ENCODE data around the gene SEMA5A.

DNA sequence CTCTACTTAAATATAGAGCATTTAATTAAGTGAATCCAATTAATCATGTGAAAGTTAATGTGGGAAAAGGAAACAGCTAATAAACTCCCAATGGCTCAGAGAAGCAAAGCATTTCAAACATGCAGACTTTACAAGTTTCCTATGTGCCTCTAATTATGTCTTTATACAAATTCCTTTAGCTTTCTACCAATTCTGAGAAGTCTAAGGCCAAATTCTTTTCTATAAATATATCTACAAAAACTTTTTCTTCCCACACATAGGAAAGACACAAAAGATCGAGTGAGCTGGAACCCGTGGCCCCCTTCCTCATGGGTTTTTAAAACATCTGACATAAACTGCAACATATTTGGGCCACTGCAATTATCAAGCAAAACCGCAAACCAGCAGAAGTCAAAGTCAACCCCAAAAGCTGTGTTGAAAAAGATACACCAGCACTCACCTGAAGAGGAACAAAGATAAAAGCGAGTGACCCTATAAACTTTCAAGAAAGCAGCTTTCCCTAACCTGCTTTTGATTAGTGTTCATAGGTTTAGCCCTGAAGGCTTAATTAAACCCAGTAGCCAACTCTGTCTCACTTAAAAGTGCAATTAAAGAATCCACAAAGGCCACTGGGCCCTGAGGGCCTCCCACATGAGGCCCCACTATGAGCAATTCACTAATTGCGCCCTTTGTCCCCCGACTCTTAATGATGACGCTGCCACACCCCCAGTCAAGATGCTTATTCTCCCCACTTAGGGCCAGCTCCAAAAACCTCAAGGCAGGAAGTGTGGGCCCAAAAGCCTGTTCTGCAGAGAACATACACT is 12.1 kb downstream of the SEMA5A start:
- TF ChIP-seq HMGA2 (CRISPR knock-in tag; IDR thresholded peaks at IDR 0.05), result no peak
- TF ChIP-seq, protein P1, sequence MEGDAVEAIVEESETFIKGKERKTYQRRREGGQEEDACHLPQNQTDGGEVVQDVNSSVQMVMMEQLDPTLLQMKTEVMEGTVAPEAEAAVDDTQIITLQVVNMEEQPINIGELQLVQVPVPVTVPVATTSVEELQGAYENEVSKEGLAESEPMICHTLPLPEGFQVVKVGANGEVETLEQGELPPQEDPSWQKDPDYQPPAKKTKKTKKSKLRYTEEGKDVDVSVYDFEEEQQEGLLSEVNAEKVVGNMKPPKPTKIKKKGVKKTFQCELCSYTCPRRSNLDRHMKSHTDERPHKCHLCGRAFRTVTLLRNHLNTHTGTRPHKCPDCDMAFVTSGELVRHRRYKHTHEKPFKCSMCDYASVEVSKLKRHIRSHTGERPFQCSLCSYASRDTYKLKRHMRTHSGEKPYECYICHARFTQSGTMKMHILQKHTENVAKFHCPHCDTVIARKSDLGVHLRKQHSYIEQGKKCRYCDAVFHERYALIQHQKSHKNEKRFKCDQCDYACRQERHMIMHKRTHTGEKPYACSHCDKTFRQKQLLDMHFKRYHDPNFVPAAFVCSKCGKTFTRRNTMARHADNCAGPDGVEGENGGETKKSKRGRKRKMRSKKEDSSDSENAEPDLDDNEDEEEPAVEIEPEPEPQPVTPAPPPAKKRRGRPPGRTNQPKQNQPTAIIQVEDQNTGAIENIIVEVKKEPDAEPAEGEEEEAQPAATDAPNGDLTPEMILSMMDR (IDR thresholded peaks at IDR 0.05), result no peak
- no peak for TF ChIP-seq E2F5 (CRISPR knock-in tag; IDR thresholded peaks at IDR 0.05)
- TF ChIP-seq MAX (CRISPR knock-in tag; IDR thresholded peaks at IDR 0.05), result no peak
- TF ChIP-seq, protein P2, sequence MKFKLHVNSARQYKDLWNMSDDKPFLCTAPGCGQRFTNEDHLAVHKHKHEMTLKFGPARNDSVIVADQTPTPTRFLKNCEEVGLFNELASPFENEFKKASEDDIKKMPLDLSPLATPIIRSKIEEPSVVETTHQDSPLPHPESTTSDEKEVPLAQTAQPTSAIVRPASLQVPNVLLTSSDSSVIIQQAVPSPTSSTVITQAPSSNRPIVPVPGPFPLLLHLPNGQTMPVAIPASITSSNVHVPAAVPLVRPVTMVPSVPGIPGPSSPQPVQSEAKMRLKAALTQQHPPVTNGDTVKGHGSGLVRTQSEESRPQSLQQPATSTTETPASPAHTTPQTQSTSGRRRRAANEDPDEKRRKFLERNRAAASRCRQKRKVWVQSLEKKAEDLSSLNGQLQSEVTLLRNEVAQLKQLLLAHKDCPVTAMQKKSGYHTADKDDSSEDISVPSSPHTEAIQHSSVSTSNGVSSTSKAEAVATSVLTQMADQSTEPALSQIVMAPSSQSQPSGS (CRISPR knock-in tag; IDR thresholded peaks at IDR 0.05; ENCODE audit: borderline replicate concordance, low read depth), result no peak
- no peak for TF ChIP-seq TEAD4 (CRISPR knock-in tag; IDR thresholded peaks at IDR 0.05)
- no peak for TF ChIP-seq JUN (CRISPR knock-in tag; IDR thresholded peaks at IDR 0.05)
- TF ChIP-seq HMGXB4 (CRISPR knock-in tag; IDR thresholded peaks at IDR 0.05), result no peak
- TF ChIP-seq, protein P3, sequence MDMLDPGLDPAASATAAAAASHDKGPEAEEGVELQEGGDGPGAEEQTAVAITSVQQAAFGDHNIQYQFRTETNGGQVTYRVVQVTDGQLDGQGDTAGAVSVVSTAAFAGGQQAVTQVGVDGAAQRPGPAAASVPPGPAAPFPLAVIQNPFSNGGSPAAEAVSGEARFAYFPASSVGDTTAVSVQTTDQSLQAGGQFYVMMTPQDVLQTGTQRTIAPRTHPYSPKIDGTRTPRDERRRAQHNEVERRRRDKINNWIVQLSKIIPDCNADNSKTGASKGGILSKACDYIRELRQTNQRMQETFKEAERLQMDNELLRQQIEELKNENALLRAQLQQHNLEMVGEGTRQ (CRISPR knock-in tag; IDR thresholded peaks at IDR 0.05), result no peak
- no peak for TF ChIP-seq TCF7 (CRISPR knock-in tag; IDR thresholded peaks at IDR 0.05; ENCODE audit: low read depth)

Data from WTC11 (cell line).